Upper lobe of right lung (tissue), 1 donor: ENCODE measurements around the gene MAPKAPK2. TPM values are rescaled to one million over a fixed set of nuclear protein-coding genes. Genes with fewer than 3 reads are reported as not detected.
"Not testable (repeated sequence)": the region's sequence is repeated elsewhere in the genome, so short reads cannot be mapped to it uniquely, and the experiment has no call there.

Source experiments
- ATAC-seq: fragments of 200-7000 bp; cut with Tn5 transposase; one replicate; pipeline ENCODE4 v1.9.1; 2020; ENCODE audit warnings: mild to moderate bottlenecking, moderate library complexity
- DNase-seq: peaks from one replicate; pipeline ENCODE4 v3.0.0-alpha.2; 2020
- H3K27ac ChIP-seq: fragments of 200-600 bp; one replicate; pipeline ENCODE4 v1.8.0; 2022
- H3K27me3 ChIP-seq: fragments of 200-600 bp; one replicate; pipeline ENCODE4 v1.8.0; 2022; ENCODE audit warnings: mild to moderate bottlenecking
- H3K36me3 ChIP-seq: fragments of 200-600 bp; one replicate; pipeline ENCODE4 v1.8.0; 2022
- H3K4me1 ChIP-seq: fragments of 200-600 bp; one replicate; pipeline ENCODE4 v1.8.0; 2022
- H3K4me3 ChIP-seq: fragments of 200-600 bp; one replicate; pipeline ENCODE4 v1.8.0; 2022; ENCODE audit warnings: mild to moderate bottlenecking
- H3K9me3 ChIP-seq: fragments of 200-600 bp; one replicate; pipeline ENCODE4 v1.8.0; 2022
- intact Hi-C: fragments of 100-400 bp; cut with DNase I; formaldehyde crosslinking; loops from one replicate; pipeline ENCODE4 v1.11.0; 2022
- total RNA-seq: library from RNA; stranded (reverse); fragmentation: NEBNext Ultra II Directional; extraction: Animal tissue kit (Norgen Biotek cat#: 25700); gene quantifications from one replicate; pipeline ENCODE4 v1.2.1, GENCODE V29; 2021
- TF ChIP-seq, protein P1 (sequence below): fragments of 200-600 bp; IDR thresholded peaks from one replicate; pipeline ENCODE4 v1.8.0; 2022; ENCODE audit warnings: antibody characterized with exemption
- donor health status: DM: no; HTN: yes; CAD: no; lungs with severe emphysema.

The MAPKAPK2 gene
- total RNA-seq, 1 donor from 2014 or later = 92.3 TPM

DNA sequence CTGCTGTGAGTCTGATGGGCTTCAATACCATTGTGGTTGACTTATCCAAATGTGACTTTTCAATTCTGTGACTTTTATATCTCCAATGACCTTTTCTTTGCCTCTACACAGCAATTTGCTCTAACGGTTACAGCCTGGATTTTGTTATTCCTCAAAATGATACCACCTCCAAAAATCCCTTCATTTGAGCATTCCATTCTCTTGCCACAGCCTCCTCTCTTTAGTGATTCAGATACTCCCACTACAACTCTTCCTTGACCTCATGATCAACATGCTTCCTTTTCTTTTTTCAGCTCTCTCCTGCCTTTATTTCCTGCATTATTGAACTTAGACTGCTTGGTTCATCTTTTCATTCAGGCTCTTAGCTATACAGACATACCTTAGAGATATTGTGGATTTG is 69.3 kb downstream of the MAPKAPK2 start:
- ATAC-seq (no peak), DNase-seq (no peak)
- no peak overlapping the region for H3K4me3 ChIP-seq
- H3K9me3 ChIP-seq = no peaks in the 10 kb centered on the region
- H3K27ac ChIP-seq = no peak overlapping the region
- no peaks in the 10 kb centered on the region for H3K36me3 ChIP-seq
- H3K27me3 ChIP-seq = no peaks in the 10 kb centered on the region
- H3K4me1 ChIP-seq = no peaks in the 10 kb centered on the region
- intact Hi-C loops = no loop called here
- TF ChIP-seq, protein P1, sequence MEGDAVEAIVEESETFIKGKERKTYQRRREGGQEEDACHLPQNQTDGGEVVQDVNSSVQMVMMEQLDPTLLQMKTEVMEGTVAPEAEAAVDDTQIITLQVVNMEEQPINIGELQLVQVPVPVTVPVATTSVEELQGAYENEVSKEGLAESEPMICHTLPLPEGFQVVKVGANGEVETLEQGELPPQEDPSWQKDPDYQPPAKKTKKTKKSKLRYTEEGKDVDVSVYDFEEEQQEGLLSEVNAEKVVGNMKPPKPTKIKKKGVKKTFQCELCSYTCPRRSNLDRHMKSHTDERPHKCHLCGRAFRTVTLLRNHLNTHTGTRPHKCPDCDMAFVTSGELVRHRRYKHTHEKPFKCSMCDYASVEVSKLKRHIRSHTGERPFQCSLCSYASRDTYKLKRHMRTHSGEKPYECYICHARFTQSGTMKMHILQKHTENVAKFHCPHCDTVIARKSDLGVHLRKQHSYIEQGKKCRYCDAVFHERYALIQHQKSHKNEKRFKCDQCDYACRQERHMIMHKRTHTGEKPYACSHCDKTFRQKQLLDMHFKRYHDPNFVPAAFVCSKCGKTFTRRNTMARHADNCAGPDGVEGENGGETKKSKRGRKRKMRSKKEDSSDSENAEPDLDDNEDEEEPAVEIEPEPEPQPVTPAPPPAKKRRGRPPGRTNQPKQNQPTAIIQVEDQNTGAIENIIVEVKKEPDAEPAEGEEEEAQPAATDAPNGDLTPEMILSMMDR = no peak

DNA sequence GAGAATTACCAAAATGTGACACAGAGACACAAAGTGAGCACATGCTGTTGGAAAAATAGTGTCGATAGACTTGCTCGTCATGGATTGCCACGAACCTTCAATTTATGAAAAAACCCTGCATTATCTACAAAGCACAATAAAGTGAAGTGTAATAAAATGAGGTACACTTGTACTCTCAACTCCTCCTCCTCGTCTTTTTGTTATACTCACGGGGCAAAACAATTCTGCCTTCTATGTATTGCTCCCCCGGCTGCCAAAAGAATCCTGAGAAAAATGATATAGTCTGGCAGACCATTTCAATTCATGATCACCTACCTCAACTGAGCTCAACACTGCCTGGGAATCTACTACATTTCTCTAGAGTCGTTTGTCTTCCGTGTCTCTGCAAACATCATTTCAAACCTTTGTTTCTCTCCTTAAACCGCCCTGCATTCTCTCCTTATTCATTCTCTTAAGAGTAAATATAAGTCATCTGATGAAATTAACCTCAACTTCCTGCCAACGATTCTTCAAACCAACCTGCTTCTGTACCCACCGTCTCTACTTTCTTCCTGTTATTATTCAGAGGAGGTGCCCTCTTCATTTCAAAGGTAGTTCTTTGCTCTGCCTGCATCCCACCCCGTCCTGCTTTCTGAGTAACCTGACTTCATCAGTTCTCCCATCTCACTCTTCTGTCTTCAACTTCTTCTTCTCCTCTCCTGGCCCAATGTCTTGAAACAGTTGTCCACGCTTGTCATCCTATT is 73.0 kb downstream of the MAPKAPK2 start:
- no peak overlapping the region for H3K27ac ChIP-seq
- intact Hi-C loops = no loop called here
- ATAC-seq (no peak), DNase-seq (no peak)
- H3K4me3 ChIP-seq = no peak overlapping the region
- H3K27me3 ChIP-seq = no peaks in the 10 kb centered on the region
- H3K4me1 ChIP-seq = no peaks in the 10 kb centered on the region
- H3K36me3 ChIP-seq = no peaks in the 10 kb centered on the region
- H3K9me3 ChIP-seq = no peaks in the 10 kb centered on the region
- TF ChIP-seq, protein P1 = no peak

DNA sequence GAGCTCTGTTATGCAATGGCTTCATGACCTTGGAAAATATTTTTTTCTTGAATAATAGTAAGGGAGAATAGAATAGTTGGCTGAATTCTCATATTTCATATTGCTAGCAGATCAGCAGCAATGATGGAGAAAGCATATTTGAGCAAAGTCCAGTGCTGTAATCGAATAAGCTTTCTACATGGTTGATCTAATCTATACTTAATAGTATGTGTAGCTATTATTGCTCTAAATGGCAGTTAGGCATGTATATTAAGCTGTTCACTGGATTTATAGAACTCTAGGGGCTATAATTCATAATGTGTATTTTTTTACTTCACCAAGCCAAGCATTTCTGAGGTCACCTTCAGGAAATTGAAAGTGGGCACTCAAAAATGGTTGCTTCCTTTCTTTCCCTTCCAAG is 75.9 kb downstream of the MAPKAPK2 start:
- no peak overlapping the region for H3K4me3 ChIP-seq
- TF ChIP-seq, protein P1 = no peak
- no peak overlapping the region for H3K27ac ChIP-seq
- H3K9me3 ChIP-seq = no peaks in the 10 kb centered on the region
- ATAC-seq = no peak
- intact Hi-C loops = no loop called here
- H3K36me3 ChIP-seq = no peaks in the 10 kb centered on the region
- no peaks in the 10 kb centered on the region for H3K4me1 ChIP-seq
- H3K27me3 ChIP-seq = no peaks in the 10 kb centered on the region
- DNase-seq = no peak

DNA sequence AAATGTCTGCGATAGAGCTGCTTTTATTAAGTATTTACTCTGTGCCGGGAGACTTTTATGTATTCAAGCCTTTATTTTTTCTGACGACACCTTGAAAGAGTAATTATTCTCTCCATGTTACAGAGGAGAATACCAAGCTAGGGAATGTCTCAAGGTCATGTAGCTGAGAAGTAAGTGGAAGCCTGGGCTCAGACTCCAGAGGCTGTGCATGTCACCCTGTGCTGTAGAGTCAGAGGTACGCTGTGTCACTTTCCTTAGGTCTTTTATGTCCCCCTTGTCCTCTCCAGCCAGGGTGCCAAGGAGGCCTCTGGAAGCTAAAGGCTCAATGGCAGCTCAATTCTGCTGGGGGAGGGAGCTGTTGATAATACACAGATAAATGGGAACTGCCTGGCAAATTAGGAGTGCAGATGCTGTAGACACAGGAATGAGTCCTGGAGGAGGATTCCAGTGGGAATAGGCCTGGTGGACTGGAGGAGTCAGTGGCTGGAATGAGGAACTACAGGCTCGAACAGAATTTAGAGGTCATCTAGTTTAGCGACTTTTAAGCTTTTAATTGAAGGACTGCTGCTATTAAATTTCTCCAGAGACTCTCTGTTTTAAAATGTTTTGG is 76.6 kb downstream of the MAPKAPK2 start:
- no peak for DNase-seq

DNA sequence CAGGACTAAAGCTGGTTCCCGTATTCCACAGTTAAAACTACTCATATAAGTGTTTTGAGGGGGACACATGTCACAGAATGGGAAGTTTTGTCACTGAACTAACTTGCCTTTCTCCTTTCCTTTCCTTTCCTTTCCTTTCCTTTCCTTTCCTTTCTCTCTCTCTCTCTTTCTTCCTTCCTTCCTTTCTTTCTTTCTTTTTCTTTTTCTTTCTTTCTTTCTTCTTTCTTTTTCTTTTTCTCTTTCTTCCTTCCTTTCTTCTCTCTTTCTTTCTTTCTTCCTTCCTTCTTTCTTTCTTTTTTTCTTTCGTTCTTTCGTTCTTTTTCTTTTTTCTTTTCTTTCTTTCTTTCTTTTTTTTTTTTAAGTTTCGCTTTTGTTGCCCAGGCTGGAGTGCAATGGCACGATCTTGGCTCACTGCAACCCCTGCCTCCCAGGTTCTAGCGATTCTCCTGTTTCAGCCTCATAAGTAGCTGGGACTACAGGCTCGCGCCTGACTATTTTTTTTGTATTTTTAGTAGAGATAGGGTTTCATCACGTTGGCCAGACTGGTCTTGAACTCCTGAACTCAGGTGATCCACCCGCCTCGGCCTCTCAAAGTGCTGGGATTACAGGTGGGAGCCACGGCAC is 78.1 kb downstream of the MAPKAPK2 start:
- H3K9me3 ChIP-seq, H3K4me3 ChIP-seq, H3K27me3 ChIP-seq, DNase-seq, ATAC-seq, intact Hi-C loops, H3K36me3 ChIP-seq, H3K27ac ChIP-seq: not testable (repeated sequence)
- peaks cover 11% of the 10 kb centered on the region for H3K4me1 ChIP-seq

More for the DNA sequence above, 76.6 kb downstream of the MAPKAPK2 start:
- TF ChIP-seq, protein P1 = no peak
- Histone ChIP-seq H3K27me3 (no peaks in the 10 kb centered on the region), H3K4me1 (peaks cover 4% of the 10 kb centered on the region), H3K4me3 (no peak overlapping the region), H3K9me3 (no peaks in the 10 kb centered on the region), H3K27ac (no peak overlapping the region), H3K36me3 (no peaks in the 10 kb centered on the region)
- no peak for ATAC-seq
- intact Hi-C loops = no loop called here

DNA sequence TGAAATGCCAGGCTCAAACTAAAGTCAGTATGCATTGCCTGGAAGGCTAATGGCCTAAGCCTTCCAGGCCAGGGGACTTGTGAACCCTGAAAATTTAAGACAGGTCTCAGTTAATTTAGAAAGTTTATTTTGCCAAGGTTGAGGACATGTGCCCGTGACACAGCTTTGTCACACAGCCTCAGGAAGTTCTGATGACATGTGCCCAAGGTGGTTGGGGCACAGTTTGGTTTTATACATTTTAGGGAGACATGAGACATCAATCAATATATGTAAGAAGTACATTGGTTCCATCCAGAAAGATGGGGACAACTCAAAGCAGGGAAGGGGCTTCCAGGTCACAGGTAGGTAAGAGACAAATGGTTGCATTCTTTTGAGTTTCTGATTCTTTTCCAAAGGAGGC is 81.1 kb downstream of the MAPKAPK2 start:
- DNase-seq, H3K36me3 ChIP-seq, H3K27ac ChIP-seq, ATAC-seq, intact Hi-C loops, H3K9me3 ChIP-seq, H3K27me3 ChIP-seq, H3K4me3 ChIP-seq: not testable (repeated sequence)
- H3K4me1 ChIP-seq = peaks cover 11% of the 10 kb centered on the region
